Stimulated activated CD8-positive, alpha-beta memory T cell treated with anti-CD3 and anti-CD28 coated beads, Interleukin-4, amount 100 ng/mL, for 1 hour (primary cell): ENCODE results near the gene EOLA2.
"Not testable (repeated sequence)": the region's sequence is repeated elsewhere in the genome, so short reads cannot be mapped to it uniquely, and the experiment has no call there.

ENCODE experiments used
- DNase-seq, 2 donors: peaks; one replicate each; pipeline ENCODE4 v3.0.0-alpha.2; 2020; ENCODE audit warnings: low read depth in 2 of 2, low spot score in 1 of 2

Gene EOLA2

DNA sequence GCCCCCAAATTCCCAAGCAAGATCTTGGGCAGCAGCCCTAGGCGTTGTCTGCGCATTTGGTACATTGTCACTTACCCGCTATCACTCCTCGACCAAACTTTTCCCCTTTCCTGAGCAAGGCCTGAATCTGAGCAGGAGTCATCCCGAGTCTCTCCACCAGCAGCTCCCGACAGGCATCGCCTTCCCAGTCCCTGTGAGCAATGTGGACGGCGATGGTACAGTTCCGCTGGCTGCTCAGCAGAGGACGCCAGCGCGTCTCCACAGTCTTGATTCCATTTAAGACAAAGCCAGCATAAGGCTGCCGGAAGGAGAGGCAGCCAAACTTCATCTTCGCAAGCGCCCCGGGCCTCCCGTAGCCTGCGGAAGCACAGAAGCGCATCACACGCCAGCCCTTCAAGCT is 4.7 kb downstream of the EOLA2 start:
- DNase-seq = not testable (repeated sequence)

- not testable (repeated sequence) for DNase-seq
Measured at GRCh38 chrX:149932970-149933369, 5.3 kb downstream of the EOLA2 start.

DNA sequence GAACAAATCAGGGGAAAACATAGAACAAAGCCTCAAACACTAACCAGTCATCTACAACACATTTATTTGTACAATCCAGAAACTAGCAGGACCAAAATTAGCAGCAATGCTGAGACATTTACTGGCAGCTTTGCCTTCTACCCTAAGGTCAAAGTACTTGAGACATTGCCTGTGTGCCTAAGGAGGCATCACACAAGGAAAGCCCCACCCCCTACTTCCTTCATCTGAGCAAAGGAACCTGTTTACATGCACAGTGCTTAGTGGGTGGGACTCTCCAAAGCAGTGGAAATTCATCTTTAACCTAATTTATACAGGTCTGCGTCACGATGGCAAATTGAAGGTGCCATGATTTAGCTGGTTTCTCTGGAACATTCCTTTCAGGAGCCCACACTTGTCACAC is 6.1 kb downstream of the EOLA2 start:
- DNase-seq = not testable (repeated sequence)

GRCh38 chrX:149931355-149931754 is 6.9 kb downstream of the EOLA2 start:
- DNase-seq = not testable (repeated sequence)

DNA sequence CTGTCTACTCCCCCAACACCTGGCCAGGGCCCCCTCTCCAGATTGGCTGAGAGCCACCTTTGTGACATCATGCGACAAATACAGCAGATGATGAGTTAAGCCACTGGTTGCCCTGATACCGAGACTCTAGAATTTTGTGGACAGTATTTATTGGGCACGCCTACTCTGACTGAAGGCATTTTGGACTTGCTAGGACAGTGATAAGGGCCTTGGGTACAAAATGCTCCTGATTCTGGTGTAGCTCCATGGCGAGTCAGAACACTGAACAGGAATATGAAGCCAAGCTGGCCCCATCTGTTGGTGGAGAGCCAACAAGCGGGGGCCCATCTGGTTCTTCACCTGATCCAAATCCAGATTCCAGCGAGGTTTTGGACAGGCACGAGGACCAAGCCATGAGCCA is 8.9 kb downstream of the EOLA2 start, which contains the start of gene HSFX4:
Gene HSFX4, plus strand, starts transcription at position 174 of the 400 bp plus-strand sequence. Its CDS starts 72 bp downstream, at position 246.
- not testable (repeated sequence) for DNase-seq

DNA sequence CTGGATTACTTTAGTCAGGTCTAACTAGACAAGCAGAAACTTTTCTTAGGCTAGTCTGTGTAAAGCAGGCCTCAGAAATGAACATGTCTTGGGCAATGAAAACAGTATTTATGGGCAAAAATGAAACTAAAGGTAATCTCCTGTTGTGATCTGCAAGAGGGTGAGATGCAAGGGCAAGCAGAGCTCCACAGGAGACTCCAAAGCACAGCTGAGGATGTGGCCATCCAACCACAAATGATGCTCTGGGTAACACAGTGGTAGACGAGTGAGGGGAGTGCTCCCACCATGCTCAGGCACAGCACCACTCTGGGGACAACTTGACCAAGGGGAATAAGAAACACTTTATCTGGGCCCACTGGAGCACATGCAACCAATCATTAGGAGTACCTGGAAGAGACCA is 9.7 kb downstream of the EOLA2 start:
- DNase-seq = not testable (repeated sequence)

- not testable (repeated sequence) for DNase-seq
Measured at GRCh38 chrX:149927964-149928258, 10.4 kb downstream of the EOLA2 start.

- not testable (repeated sequence) for DNase-seq
Measured at GRCh38 chrX:149927245-149927963, 10.9 kb downstream of the EOLA2 start.

DNA sequence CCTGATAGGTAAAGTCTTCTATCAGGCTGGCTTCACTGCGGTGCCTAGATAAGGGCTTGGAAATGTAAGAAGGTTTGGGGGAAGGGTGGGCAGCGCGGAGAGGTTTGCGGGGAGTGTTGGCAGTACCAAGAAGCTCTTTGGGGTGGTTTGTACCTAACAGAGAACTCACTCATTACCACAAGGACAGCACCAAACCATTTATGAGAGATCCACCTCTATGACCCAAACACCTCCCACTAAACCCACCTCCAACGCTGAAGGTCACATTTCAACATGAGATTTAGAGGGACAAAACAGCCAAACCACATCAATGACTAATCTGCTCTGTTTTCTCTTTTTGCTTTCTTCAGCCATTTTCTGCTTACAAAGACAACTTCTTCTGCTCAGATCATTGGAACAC is 13.9 kb downstream of the EOLA2 start:
- not testable (repeated sequence) for DNase-seq

DNA sequence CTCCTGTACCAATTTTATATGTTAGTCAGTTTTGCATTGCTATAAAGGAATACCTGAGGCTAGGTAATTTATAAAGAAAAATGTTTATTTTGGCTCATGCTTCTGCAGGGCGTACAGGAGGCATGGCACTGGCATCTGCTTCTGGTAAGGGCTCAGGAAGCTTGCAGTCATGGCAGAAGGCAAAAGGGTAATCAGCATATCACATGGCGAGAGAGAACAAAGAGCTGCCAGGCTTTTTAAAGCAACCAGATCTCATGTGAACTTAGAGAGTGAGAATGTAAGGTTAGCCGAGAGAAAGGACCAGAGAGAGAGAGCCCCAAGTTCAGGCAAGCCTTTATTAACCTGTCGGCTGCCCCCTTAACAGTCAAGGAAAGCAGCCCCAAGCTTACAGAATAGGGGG is 14.5 kb downstream of the EOLA2 start:
- DNase-seq = not testable (repeated sequence)

GRCh38 chrX:149916745-149917392 is 21.4 kb downstream of the EOLA2 start:
- DNase-seq = no peak

GRCh38 chrX:149910178-149910695 is 28.1 kb downstream of the EOLA2 start:
- no peak for DNase-seq

- no peak for DNase-seq
Measured at GRCh38 chrX:149909324-149910177, 28.7 kb downstream of the EOLA2 start.

- no peak for DNase-seq
Measured at GRCh38 chrX:149908727-149909126, 29.6 kb downstream of the EOLA2 start.

DNA sequence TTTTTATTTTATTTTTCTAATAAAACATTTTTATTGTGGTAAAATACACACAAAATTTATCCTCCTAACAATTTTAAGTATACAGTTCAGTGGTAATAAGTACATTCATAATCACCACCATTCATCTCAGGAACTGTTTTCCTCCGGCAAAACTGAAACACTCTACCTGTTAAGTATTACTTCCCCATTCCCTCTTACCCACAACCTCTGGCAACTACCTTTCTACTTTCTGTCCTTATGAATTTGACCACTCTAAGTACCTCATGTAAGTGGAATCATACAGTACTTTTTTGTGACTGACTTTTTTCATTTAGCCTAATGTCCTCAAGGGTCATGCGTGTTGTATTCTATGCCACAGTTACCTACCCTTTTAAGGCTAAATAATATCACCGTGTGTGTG is 30.0 kb downstream of the EOLA2 start:
- no peak for DNase-seq

- no peak for DNase-seq
Measured at GRCh38 chrX:149903889-149904748, 34.2 kb downstream of the EOLA2 start.

- no peak for DNase-seq
Measured at GRCh38 chrX:149898554-149898953, 39.7 kb downstream of the EOLA2 start.

DNA sequence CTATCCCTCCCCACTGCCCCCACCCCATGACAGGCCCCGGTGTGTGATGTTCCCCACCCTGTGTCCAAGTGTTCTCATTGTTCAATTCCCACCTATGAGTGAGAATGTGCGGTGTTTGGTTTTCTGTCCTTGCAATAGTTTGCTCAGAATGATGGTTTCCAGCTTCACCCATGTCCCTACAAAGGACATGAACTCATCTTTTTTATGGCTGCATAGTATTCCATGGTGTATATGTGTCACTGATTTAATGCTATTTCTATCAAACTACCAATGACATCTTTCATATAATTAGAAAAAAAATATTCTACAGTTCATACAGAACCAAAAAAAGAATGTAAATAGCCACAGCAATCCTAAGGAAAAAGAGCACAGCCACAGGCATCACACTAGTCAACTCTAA is 47.5 kb downstream of the EOLA2 start:
- not testable (repeated sequence) for DNase-seq
